ENCODE measurements around the gene SEC24C.

DNA sequence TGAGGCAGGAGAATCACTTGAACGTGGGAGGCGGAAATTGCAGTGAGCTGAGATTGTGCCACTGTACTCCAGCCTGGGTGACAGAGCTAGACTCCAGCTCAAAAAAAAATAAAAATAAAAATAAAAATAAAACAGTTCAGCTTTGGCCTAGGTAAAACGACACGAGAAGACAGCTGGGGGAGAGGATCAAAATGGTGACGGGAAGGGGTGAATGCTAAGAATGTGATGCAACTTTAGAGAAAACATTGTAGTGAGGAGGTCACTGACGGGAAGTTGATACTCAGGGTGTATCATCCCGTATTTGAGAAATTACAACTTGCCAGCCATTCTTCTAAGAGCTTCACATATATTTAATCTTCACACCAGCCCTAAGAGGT, 66.2 kb downstream of the SEC24C start:
- TF ChIP-seq, protein P1, sequence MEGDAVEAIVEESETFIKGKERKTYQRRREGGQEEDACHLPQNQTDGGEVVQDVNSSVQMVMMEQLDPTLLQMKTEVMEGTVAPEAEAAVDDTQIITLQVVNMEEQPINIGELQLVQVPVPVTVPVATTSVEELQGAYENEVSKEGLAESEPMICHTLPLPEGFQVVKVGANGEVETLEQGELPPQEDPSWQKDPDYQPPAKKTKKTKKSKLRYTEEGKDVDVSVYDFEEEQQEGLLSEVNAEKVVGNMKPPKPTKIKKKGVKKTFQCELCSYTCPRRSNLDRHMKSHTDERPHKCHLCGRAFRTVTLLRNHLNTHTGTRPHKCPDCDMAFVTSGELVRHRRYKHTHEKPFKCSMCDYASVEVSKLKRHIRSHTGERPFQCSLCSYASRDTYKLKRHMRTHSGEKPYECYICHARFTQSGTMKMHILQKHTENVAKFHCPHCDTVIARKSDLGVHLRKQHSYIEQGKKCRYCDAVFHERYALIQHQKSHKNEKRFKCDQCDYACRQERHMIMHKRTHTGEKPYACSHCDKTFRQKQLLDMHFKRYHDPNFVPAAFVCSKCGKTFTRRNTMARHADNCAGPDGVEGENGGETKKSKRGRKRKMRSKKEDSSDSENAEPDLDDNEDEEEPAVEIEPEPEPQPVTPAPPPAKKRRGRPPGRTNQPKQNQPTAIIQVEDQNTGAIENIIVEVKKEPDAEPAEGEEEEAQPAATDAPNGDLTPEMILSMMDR (IDR thresholded peaks at IDR 0.05; ENCODE audit: insufficient read depth, low read length): no peak
- TF ChIP-seq GABPA (IDR thresholded peaks at IDR 0.05; ENCODE audit: low read depth): no peak

Measured in HL-60 (cell line).